GM18909 (cell line): ENCODE measurements around the gene SLC4A8.

Experiments
- ATAC-seq: cut with Tn5 transposase; IDR thresholded peaks from one replicate; pipeline ENCODE4 v1.9.1; 2021; ENCODE audit warnings: mild to moderate bottlenecking; ENCODE audit not compliant: unreplicated experiment, poor library complexity

Gene SLC4A8

GRCh38 chr12:51393676-51394545 lies 30.7 kb upstream of the SLC4A8 start:
- no peak for ATAC-seq

GRCh38 chr12:51395283-51396230 lies 29.1 kb upstream of the SLC4A8 start:
- ATAC-seq = peak; percentile 36

GRCh38 chr12:51397670-51398069 lies 27.0 kb upstream of the SLC4A8 start:
- ATAC-seq = no peak

- no peak for ATAC-seq
These were observed 24.7 kb upstream of the SLC4A8 start for GRCh38 chr12:51399891-51400290.

GRCh38 chr12:51401020-51401419 lies 23.6 kb upstream of the SLC4A8 start:
- ATAC-seq = no peak

- no peak for ATAC-seq
These were observed 23.1 kb upstream of the SLC4A8 start for GRCh38 chr12:51401486-51401885.

GRCh38 chr12:51401900-51402299 lies 22.7 kb upstream of the SLC4A8 start:
- ATAC-seq = no peak

GRCh38 chr12:51403159-51403558 lies 21.5 kb upstream of the SLC4A8 start:
- no peak for ATAC-seq

- ATAC-seq = no peak
These were observed 20.9 kb upstream of the SLC4A8 start for GRCh38 chr12:51403681-51404136.

- no peak for ATAC-seq
These were observed 20.0 kb upstream of the SLC4A8 start for GRCh38 chr12:51404627-51405026.

GRCh38 chr12:51405801-51406207 lies 18.8 kb upstream of the SLC4A8 start:
- no peak for ATAC-seq

- no peak for ATAC-seq
These were observed 18.3 kb upstream of the SLC4A8 start for GRCh38 chr12:51406290-51406689.

- ATAC-seq = no peak
These were observed 17.8 kb upstream of the SLC4A8 start for GRCh38 chr12:51406859-51407258.

- no peak for ATAC-seq
These were observed 17.0 kb upstream of the SLC4A8 start for GRCh38 chr12:51407604-51408003.

- ATAC-seq = no peak
These were observed 14.8 kb upstream of the SLC4A8 start for GRCh38 chr12:51409846-51410245.

GRCh38 chr12:51413149-51413548 lies 11.5 kb upstream of the SLC4A8 start:
- no peak for ATAC-seq

GRCh38 chr12:51413791-51414190 lies 10.8 kb upstream of the SLC4A8 start:
- ATAC-seq = no peak

GRCh38 chr12:51415931-51416330 lies 8.7 kb upstream of the SLC4A8 start:
- ATAC-seq = no peak

- no peak for ATAC-seq
These were observed 6.8 kb upstream of the SLC4A8 start for GRCh38 chr12:51417826-51418225.

- ATAC-seq = no peak
These were observed 5.0 kb upstream of the SLC4A8 start for GRCh38 chr12:51419425-51420193.
